OCI-LY1 (cell line): ENCODE data around the gene C12orf43.

Experiments used
- H2AFZ ChIP-seq: fragments of 200-600 bp; sonication (generic), shearing (Covaris generic); 2 replicates; pipeline ENCODE4 v1.6.0; 2014; ENCODE audit warnings: antibody characterized with exemption, mild to moderate bottlenecking, low read length
- H3F3A ChIP-seq: fragments of 200-600 bp; sonication (generic), shearing (Covaris generic); 2 replicates; pipeline ENCODE4 v1.6.0; 2014; ENCODE audit warnings: mild to moderate bottlenecking, antibody characterized with exemption, low read length, moderate library complexity; ENCODE audit not compliant: insufficient read depth
- H3K27ac ChIP-seq: fragments of 200-600 bp; sonication (generic); 2 replicates; pipeline ENCODE4 v1.5.1; 2014; ENCODE audit warnings: low read length, mixed run types, mild to moderate bottlenecking, low read depth; ENCODE audit not compliant: poor library complexity, severe bottlenecking
- H3K27me3 ChIP-seq: fragments of 200-600 bp; sonication (generic); 2 replicates; pipeline ENCODE4 v1.6.0; 2014; ENCODE audit warnings: antibody characterized with exemption, mild to moderate bottlenecking, low read length, moderate library complexity; ENCODE audit not compliant: insufficient read depth
- H3K36me3 ChIP-seq: fragments of 200-600 bp; sonication (generic); 2 replicates; pipeline ENCODE4 v1.6.1; 2014; ENCODE audit warnings: mild to moderate bottlenecking, antibody characterized with exemption, low read length, moderate library complexity, mixed read lengths; ENCODE audit not compliant: insufficient read depth
- H3K4me1 ChIP-seq: fragments of 200-600 bp; sonication (generic); 2 replicates; pipeline ENCODE4 v1.5.1; 2014; ENCODE audit warnings: mild to moderate bottlenecking, low read length, moderate library complexity; ENCODE audit not compliant: insufficient read depth, severe bottlenecking
- H3K4me2 ChIP-seq: fragments of 200-600 bp; sonication (generic), shearing (Covaris generic); 2 replicates; pipeline ENCODE4 v1.6.1; 2014; ENCODE audit warnings: low read length
- H3K4me3 ChIP-seq: fragments of 200-600 bp; sonication (generic); 2 replicates; pipeline ENCODE4 v1.5.1; 2014; ENCODE audit warnings: low read length, low read depth, mild to moderate bottlenecking, mixed read lengths; ENCODE audit not compliant: poor library complexity, severe bottlenecking
- H3K79me2 ChIP-seq: fragments of 200-600 bp; shearing (Covaris generic); 2 replicates; pipeline ENCODE4 v1.6.1; 2016; ENCODE audit warnings: mixed run types, low read length, mixed read lengths; ENCODE audit not compliant: insufficient read depth
- H3K9ac ChIP-seq: fragments of 200-600 bp; sonication (generic), shearing (Covaris generic); 2 replicates; pipeline ENCODE4 v1.6.1; 2014; ENCODE audit warnings: mild to moderate bottlenecking, low read length, mixed read lengths
- H3K9me2 ChIP-seq: fragments of 200-600 bp; sonication (generic), shearing (Covaris generic); 2 replicates; pipeline ENCODE4 v1.6.1; 2014; ENCODE audit warnings: low read depth, mild to moderate bottlenecking, low read length, mixed read lengths
- H3K9me3 ChIP-seq: fragments of 200-600 bp; shearing (Covaris generic); 2 replicates; pipeline ENCODE4 v1.6.1; 2014; ENCODE audit warnings: low read length, mixed read lengths
- H4K20me1 ChIP-seq: fragments of 200-600 bp; sonication (generic), shearing (Covaris generic); 2 replicates; pipeline ENCODE4 v1.6.0; 2016; ENCODE audit warnings: mild to moderate bottlenecking, low read length; ENCODE audit not compliant: insufficient read depth
- CTCF ChIP-seq: fragments of 200-600 bp; sonication (generic), shearing (Covaris generic); IDR thresholded peaks from 2 replicates; pipeline ENCODE4 v1.5.1; 2017; ENCODE audit warnings: mild to moderate bottlenecking, antibody characterized with exemption, low read length, moderate library complexity, mixed read lengths
- EZH2 ChIP-seq: fragments of 200-600 bp; sonication (generic), shearing (Covaris generic); IDR thresholded peaks from 2 replicates; pipeline ENCODE4 v1.8.0; 2017; ENCODE audit warnings: borderline replicate concordance, mixed run types, mild to moderate bottlenecking, antibody characterized with exemption, low read length, moderate library complexity, mixed read lengths

The C12orf43 gene

GRCh38 chr12:121010860-121011259 is 5.4 kb downstream of the C12orf43 start:
- Histone ChIP-seq H2AFZ (no peak overlapping the region), H4K20me1 (no peaks in the 10 kb centered on the region), H3K9me3 (no peaks in the 10 kb centered on the region), H3F3A (no peaks in the 10 kb centered on the region), H3K4me1 (peaks cover 12% of the 10 kb centered on the region), H3K79me2 (peaks cover 5% of the 10 kb centered on the region; the same call in 1 of the 2 replicates), H3K9ac (no peak overlapping the region), H3K27ac (no peak overlapping the region), H3K27me3 (no peaks in the 10 kb centered on the region), H3K4me2 (no peak overlapping the region), H3K9me2 (no peaks in the 10 kb centered on the region), H3K4me3 (no peak overlapping the region), H3K36me3 (peaks cover 46% of the 10 kb centered on the region)
- TF ChIP-seq CTCF (no peak), EZH2 (no peak)

DNA sequence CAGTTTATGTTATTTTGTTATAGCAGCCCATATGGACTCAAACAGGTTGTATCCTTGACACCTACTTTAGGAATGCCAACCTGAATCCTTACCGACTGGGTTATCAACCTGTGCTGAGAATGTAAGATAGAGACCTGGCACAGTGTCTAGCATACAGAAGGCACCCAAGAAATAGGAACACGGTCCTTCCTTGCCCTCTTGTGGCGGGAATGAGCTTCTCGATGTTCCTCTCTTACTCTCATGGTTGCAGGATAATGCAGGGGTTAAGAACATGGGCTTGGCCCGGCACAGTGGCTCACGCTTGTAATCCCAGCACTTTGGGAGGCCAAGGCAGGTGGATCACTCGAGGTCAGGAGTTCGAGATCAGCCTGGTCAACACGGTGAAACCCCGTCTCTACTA is 6.5 kb downstream of the C12orf43 start:
- Histone ChIP-seq H3K9me2 (no peaks in the 10 kb centered on the region), H2AFZ (no peak overlapping the region), H3K4me1 (peaks cover under 1% of the 10 kb centered on the region), H3K27me3 (no peaks in the 10 kb centered on the region), H3K9ac (no peak overlapping the region), H4K20me1 (no peaks in the 10 kb centered on the region), H3K27ac (no peak overlapping the region), H3K4me2 (no peak overlapping the region), H3K79me2 (no peaks in the 10 kb centered on the region), H3F3A (no peaks in the 10 kb centered on the region), H3K9me3 (no peaks in the 10 kb centered on the region), H3K4me3 (no peak overlapping the region), H3K36me3 (peaks cover 52% of the 10 kb centered on the region)
- peak; percentile 5; the same call in 1 of the 2 replicates for TF ChIP-seq CTCF
- TF ChIP-seq EZH2: no peak

DNA sequence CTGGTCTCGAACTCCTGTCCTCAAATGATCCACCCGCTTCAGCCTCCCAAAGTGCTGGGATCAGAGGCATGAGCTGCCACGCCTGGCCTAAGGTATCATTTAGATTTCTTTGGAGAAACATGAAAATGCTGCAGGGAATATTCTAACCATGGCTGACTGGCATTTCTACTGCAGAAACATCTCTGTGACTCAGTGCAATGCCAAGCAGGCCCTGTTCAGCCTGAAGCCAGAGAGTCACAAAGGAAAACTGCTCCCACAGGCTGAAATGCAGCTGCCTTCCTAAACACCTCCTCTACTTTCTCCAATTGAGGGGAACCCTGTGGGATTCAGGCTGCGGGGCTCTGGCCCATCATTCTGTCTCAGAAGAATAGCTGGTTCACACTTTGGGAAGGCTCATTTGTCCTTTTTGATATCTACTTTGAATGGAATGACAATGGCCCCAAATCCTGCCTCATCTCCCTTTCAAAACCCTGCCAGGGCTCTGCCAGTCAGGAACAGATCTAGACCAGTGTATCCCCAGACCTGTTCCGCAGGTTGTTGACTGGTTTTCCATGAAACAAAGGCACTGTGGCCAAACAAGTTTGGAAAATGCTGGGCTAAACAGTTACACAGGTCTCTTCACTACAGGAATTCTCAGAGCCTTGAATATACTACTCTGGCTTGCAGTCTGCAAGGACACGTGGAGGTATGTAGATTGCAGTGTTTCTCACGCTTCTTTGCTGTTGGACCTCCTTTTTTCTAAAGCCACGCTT is 7.8 kb downstream of the C12orf43 start:
- Histone ChIP-seq H3K4me2 (no peak overlapping the region), H3K4me3 (no peak overlapping the region), H3K4me1 (no peaks in the 10 kb centered on the region), H3K9me3 (no peaks in the 10 kb centered on the region), H3K79me2 (no peaks in the 10 kb centered on the region), H3K27me3 (no peaks in the 10 kb centered on the region), H3K9ac (no peak overlapping the region), H2AFZ (no peak overlapping the region), H3K27ac (no peak overlapping the region), H3F3A (no peaks in the 10 kb centered on the region), H4K20me1 (no peaks in the 10 kb centered on the region), H3K9me2 (no peaks in the 10 kb centered on the region), H3K36me3 (peaks cover 64% of the 10 kb centered on the region)
- no peak for TF ChIP-seq CTCF
- TF ChIP-seq EZH2: no peak
